Measurements from ENCODE around the gene SACM1L. TPM values are rescaled to one million over a fixed set of nuclear protein-coding genes. Genes with fewer than 3 reads are reported as not detected.
"Not testable (repeated sequence)": the region's sequence is repeated elsewhere in the genome, so short reads cannot be mapped to it uniquely, and the experiment has no call there.

Gene SACM1L
- total RNA-seq, 2 donors from 2014 or later: 26.9 to 32.1 TPM

DNA sequence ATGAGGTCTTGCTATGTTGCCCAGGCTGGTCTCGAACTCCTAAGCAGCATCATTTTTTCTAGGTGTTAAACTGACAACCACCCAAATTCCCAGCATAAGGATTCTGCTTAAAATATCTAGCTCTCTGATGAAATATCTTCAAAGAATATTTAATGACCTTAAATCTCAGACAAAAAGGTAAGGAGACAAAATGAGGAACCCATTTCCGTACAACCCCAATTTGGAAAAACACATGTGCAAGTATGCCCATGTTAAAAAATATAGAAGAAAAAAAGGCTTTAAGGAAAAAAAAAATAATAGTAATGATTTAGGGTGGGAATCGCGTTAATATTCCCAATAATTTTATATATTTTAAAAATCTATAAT is 1.4 kb upstream of the SACM1L start:
- DNase-seq: no peak
- intact Hi-C loops (cut with DNase I): no loop called here
- no peak for ATAC-seq

DNA sequence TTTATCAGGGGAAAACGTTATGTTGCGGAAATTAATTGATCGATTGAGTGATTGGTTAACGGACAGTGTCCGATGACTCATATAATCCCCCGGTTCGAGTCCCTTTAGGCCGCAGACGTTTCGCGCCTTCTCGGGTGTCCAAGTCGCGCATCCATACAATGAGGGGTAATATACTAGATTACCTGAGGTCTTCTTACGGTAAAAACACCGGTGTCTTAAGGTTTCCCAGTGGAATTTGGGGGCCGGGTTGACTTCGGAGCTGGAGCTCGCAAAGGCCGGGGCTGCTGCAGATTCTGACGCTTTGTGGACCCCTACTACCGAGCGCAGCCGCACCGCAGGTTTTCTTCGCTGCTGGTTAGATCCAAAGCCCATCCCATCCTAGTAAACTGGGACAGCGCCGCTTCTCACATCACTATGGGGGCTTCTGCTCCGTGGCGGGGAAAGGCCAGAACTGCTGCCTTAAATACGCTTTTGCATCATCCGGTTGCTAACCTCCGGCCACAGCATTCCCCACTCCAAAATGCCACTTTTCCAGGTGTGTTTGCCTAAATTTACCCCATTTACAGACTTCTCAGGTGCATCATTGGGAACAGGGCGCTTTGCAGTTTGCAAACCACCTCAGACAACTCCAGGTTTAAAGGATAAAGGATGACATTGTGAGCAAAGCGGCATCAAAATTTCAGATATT is 858 bp upstream of the SACM1L start:
- peak in 1 of 2 donors; percentile 13 for ATAC-seq
- intact Hi-C loops (cut with DNase I): no loop called here

DNA sequence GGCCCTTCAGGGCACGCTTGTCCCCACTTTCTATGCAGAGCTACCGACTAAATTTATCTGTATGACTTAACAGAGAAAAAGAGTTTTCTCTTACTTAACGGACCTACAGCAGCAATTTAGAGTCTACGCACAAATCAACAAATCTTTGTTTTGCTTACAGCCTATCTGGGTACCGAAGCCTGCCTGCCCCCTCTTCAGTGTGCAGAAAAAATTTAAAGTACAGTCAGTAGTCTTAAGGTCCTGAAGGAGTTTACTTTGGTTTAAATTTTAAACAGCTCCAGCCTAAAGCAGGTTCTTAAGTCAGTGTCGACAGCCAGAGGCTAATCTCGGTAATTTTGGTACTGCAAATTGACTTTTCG is 570 bp downstream of the SACM1L start:
- intact Hi-C loops (cut with DNase I): no loop called here
- no peak for DNase-seq
- ATAC-seq: no peak

More for the DNA sequence above, 858 bp upstream of the SACM1L start:
- no peak for DNase-seq

DNA sequence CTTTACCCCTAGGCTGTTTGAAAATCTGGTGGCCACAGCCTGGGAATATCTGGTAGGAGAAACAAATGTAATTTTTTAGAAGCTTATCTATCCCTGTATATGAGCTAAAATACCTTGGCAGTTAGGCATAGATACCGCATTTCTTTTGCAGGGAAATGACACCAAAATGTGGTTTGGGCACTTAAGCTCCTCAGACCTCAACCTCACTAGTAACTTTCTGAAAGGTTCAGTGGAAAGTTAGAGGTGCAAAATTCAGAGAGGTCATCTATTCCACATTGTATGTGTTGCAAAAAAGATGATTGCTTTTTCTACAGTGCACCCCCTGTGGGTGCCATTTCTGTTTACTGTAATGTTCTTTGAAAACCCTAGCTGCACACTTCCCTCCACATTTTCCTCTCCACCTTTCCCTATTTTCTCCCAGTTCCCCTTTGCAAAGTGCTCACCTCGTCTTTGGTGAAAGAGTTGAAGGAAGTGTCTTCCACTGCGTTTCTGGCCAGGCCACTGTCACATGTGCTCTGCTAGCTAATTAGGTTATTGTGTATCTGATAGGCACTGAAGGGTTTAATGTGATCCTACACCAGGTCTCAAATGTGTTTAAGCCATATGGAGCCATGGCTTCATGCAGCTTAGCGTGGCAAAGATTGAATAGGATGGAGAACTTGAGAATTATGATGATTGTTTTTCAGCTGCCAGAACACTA is 1.3 kb downstream of the SACM1L start:
- DNase-seq (no peak), ATAC-seq (no peak)
- intact Hi-C loops (cut with DNase I): no loop called here

DNA sequence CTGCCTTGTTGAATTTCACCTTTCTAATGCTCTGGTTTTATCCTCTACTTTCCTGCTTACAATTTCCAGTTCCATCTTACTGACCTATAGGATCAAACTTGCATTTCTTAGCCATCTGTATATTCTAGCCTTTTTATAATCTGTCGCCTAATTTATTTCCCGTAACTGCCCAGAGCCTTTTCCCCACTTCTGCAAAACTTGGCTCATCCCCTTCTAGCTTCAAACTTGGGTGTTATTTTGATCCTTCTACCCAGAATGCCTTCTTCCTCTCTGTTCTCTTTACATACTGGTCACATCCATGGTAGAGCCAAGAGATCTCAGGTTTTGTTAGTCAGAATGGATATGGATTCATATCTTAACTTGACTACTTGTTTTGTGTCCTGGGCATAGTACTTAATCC is 2.6 kb downstream of the SACM1L start:
- no peak for DNase-seq
- ATAC-seq: no peak
- intact Hi-C loops (cut with DNase I): no loop called here

DNA sequence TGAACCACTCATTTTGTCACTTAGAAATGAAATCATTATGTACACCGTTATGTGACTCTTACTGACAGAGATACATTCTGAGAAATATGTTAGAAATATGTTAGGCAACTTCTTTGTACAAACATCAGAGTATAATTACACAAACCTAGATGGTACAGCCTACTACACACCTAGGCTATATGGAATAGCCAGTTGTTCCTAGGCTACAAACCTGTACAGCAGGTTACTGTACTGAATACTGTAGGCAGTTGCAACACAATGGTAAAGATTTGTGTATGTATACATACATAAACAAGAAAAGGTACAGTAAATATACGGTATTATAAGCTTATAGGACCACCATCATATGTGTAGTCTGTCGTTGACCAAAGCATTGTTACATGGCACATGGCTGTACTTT is 3.7 kb downstream of the SACM1L start:
- DNase-seq (no peak), ATAC-seq (no peak)
- intact Hi-C loops (cut with DNase I): no loop called here

DNA sequence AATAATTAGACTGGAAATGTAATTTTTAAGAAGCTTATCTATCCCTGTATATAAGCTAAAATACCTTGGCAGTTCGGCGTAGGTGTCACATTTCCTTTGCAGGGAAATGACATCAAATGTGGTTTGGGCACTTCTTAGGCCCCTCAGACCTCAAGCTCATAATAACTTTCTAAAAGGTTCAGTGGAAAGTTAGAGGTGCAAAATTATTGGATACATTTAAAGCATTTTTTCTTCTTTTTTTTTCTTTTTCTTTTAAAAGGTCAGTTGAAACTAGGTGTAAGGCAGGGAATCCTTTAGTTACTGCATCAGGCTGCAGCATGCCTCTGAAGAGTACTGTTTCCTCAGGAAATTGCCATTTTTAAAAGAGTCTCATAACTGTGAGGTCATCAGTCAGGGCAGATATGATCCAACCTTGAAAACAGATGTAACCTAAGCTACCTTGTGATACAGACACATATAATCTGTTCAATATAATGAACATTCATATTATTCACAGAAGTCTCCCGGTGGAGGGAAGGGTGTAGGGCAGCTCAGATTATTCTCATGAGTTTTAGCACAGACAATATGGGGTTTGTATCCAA is 4.8 kb downstream of the SACM1L start:
- no peak for DNase-seq
- ATAC-seq: no peak
- intact Hi-C loops (cut with DNase I): no loop called here

DNA sequence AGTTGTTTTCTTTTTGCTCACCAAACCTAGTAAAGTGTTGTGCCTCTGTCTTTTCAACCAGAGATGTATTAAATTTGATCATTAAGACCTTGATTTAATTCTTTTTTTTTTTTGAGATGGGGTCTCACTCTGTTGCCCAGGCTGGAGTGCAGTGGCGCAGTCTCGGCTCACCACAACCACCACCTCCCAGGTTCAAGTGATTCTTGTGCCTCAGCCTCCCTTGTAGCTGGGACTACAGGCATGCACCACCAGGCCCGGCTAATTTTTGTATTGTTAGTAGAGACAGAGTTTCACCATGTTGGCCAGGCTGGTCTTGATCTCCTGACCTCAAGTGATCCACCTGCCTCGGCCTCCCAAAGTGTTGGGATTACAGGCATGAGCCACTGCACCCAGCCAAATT is 6.0 kb downstream of the SACM1L start:
- DNase-seq; ATAC-seq; intact Hi-C loops (cut with DNase I): not testable (repeated sequence)

DNA sequence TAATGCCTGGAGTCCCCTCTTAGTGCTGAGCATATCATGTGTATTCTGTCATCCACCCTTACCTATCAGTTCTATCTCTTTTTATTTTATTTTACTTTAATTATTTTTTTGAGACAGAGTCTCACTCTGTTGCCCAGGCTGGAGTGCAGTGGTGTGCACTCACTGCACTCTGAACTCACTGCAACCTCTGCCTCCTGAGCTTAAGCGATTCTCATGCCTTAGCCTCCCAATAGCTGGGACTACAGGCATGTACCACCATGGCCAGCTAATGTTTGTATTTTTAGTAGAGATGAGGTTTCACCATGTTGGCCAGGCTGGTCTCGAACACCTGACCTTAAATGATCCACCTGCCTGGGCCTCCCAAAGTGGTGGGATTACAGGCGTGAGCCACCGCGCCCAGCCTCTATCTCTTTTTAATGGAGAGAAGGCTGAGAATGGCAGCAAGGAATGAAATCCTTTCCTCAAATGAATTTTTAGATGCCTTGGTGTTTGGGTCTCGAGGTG is 11.4 kb downstream of the SACM1L start:
- ATAC-seq: no peak
- DNase-seq: no peak
- intact Hi-C loops (cut with DNase I): no loop called here

DNA sequence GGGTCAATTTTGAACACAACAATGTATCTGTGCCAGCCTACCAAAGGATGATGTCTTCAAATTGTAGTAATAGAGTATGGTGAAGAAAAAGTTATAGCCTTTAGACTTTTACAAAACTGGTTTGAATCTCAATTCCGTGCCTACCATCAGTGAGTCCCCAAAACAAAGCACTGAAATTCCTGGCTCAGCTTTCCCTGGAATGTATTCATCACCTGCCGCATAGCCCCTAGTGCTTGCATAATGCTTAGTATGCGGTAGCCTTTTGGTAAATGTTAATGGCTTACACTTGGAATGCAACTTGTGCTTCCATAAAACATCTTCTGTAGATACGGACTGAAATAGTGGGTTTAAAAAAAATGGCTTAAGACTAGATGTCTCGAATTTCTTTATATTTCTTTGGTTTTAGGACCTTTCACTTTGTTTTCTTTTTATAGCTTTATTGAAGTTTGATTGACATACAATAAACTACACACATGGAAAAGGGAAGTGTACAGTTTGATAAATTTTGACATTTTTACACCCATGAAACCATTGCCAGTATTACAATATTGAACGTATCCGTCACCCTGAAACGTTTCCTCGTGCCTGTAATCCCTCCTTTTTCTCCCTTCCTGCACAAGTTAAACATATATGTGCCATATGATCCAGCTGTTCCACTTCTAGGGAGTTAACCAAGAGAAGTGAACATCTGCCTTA is 12.1 kb downstream of the SACM1L start:
- ATAC-seq (no peak), DNase-seq (no peak)
- intact Hi-C loops (cut with DNase I): no loop called here

DNA sequence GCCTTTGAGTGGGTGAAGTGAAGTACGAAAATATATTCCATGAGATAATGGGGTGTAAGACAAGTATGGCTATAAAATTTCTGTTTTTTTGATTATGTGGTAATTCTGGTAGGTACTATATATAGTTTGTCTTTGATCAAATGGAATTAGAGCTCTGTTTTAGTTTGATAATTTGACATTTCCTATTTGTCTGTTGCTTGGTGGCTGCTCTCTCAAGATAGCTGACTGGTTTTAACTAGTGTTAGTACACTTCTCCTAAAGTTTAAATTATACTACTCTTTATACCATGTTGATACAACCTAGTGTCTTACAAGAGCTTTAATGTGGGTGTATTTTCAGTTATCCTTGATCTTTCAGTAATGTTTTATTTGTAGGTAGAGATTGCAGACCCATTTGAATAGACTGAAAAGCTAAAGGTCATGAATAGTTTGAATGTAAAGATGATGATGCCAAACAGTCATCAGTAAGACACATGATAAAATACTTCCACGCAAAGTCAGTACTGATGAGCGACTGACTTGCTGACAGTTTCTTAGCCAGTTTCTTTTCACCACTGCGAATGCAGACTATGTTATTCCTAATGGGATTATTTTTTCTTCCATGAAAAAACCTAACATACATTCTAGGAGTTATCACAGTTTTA is 15.2 kb downstream of the SACM1L start:
- intact Hi-C loops (cut with DNase I): no loop called here
- ATAC-seq (no peak), DNase-seq (no peak)

DNA sequence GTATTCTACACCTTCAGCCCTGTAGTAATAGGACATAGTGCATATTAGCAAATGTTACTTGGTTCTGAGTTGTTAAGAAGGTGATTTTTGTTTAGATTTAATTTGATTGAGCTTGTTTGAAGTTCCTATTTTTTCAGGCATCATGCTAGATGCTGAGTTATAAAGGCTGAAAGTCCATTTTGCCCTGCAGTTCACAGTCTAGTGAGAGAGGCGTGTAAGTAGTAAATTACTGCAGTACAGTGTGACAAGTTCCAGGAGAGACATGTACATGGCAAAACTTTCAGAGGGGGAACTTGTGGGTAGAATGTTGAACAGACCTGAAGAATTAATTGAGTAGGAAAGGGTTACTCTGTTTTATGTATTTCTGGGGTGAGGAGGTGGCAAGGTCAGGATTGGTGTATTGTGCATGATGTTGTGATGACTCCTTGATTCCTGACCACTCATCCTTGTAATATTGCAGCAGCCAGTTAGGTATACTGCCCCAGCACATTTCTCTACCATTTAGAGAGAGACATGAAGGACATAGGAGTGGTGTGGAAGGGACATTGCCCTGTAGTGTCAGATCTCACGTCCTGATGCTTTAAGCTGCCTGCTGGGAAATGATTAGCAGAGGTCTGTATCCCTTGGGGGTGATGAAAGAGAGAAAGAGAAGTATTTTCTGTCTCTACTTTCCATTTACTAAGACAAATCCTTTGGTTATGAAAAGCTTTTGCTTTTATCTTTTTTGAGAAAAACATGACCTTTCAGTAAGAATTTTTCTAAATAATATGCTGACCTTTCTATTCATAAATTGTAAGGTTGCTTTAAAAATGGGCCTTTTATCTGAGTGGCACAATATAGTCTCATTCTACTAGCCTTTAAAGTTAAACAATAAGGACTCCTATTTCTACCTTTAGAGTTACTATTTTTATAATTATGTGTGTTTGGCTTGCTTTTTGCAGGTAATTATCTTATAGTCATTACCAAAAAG is 16.9 kb downstream of the SACM1L start:
- DNase-seq (no peak), ATAC-seq (no peak)
- intact Hi-C loops (cut with DNase I): no loop called here

DNA sequence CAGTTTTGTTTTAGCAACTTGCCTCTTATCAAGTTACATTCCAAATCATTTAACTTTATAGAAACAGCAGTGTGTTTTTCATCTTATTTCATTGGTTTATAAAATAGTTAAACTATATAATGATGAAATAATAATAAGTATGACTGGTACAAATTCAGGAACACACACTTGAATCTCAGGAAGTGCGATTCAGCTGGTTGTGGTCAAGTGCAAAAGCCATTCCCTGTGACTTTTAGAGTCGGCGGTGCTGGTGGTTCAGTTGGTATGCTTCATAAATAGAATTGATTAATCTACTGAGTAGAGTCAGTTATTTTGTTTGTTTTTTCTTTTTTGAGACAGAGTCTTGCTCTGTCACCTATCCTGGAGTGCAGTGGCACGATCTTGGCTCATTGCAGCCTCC is 22.7 kb downstream of the SACM1L start:
- intact Hi-C loops (cut with DNase I): no loop called here
- no peak for ATAC-seq
- no peak for DNase-seq

DNA sequence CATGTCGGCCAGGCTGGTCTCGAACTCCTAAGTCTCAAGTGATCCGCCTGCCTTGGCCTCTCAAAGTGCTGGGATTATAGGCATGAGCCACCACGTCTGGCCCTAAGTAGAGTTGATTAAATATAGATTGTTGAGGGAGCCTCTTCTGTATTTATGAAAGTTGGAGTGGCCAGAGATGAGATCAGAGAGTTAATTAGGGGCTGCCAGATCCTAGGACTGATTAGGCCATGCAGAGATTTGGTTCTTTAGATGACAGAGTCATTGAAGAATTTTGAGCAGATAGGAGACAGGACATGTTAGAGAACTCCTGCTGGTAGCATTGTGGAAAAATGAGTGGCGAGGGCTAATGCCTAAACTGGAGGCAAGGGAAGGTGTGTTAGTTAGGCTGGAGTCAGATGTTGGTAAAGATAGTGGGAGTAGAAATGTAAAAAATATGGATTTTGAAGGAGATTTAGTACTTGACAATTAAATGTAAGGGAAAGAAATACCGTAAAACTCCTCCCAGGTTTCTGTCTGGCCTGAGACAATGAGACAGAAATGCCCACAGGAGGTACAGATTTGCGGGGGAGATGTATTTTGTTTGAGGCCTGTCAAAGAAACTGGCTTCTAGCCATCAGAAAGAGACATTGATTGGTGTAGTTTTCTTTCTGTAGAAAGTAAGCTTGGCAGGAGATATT is 23.4 kb downstream of the SACM1L start:
- ATAC-seq (peak in 1 of 2 donors; percentile 22), DNase-seq (no peak)
- intact Hi-C loops (cut with DNase I): no loop called here

DNA sequence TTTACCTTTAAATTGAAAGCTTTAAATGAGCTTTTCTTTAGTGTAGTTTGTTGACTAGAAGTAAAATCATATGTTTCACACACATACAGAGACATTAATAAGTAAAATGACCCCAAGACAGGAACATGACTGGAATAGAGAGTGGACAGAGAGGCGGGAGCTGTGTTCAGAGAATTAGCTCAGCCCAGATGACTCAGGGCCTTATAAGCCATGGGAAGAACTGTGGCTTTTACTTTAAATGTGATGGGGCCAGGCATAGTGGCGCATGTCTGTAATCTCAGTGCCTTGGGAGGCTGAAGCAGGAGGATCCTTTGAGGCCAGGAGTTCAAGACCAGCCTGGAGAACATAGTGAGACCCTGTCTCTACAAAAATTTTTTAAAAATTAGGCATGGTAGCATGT is 26.7 kb downstream of the SACM1L start:
- intact Hi-C loops (cut with DNase I): no loop called here
- peak in 1 of 2 donors; percentile 13 for ATAC-seq
- no peak for DNase-seq

DNA sequence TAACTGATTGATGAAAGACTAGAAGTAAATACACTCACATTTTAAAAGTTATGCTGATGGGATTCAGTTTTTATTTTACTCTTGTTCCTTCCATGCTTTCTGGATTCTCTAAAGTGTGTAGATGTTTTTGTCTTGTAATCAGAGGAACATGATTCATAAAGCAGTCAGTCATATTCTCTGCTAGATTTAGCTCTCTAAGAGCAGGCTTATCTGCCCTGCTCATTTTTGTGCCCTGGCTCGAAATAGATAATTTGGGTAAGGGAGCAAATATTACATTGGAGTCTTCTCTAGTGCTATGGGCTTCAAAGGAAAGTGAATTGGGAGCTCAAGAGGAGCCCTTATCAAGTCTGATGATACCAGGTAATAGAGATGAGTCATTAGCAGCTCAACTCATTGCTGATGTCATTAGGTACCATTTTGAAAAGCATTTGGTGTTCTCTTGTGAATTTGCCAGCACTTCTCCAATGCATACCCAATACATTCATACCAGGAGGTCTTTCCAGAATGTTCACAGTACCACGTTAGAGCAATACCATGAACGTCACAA is 27.7 kb downstream of the SACM1L start:
- ATAC-seq: peak; percentile 57 to 85
- no peak for DNase-seq
- intact Hi-C loops (cut with DNase I): no loop called here

DNA sequence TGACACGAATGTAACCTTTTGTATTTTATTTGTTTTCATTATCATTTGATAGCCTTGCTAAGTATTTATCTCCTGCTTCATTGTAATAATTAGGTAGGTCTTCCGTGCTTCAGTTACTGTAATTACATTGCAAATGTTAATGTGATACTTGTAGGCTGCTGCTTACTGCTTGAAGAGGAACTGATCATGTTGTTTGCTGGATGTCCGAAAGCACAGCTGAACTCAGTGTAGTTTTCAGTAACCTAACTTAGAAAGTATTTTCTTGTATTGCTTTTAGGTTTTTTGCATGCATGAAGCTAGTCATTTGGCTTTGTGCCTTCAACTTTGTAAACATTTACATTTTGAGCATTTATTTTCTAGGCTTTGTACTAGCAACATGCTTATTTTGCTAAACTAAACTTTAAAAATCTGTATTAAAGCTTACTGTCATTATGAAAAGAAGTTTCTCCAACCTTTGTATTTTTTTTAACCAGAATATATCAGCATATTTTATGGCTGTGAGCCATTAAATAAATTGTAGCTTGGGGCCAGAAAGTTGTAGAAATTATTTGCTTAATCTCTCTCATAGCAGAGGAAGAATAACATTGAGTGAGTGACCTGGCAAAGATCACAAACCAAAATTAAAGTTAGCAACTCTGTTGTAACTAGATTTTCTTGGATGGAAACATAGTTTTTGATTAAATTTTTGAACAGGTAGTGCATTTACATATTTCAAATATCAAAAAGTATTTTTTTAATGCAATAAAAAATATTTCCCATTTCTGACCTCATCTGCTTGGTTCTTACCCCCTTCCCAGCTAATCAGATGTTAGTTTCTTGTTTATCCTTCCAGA is 30.7 kb downstream of the SACM1L start:
- ATAC-seq: no peak
- no peak for DNase-seq
- intact Hi-C loops (cut with DNase I): no loop called here

All from left cardiac atrium (tissue), 4 donors.